Activated T-cell treated with anti-CD3 and anti-CD28 coated beads, Interleukin-2, amount 50 U/mL, for 24 hours (primary cell): Measurements from ENCODE around the gene RREB1.

ENCODE experiments used
- DNase-seq: peaks from one replicate; pipeline ENCODE4 v3.0.0-alpha.2; 2020
- H3K27ac Mint-ChIP-seq: 2 replicates; pipeline ENCODE4 v1.8.0; 2020; ENCODE audit warnings: mild to moderate bottlenecking, mixed read lengths
- H3K27me3 Mint-ChIP-seq: 2 replicates; pipeline ENCODE4 v1.8.0; 2020; ENCODE audit warnings: mixed read lengths
- H3K36me3 Mint-ChIP-seq: 2 replicates; pipeline ENCODE4 v1.8.0; 2020; ENCODE audit warnings: low read depth, mixed read lengths
- H3K4me1 Mint-ChIP-seq: 2 replicates; pipeline ENCODE4 v1.8.0; 2020; ENCODE audit warnings: low read depth, mixed read lengths
- H3K4me3 Mint-ChIP-seq: 2 replicates; pipeline ENCODE4 v1.8.0; 2020; ENCODE audit warnings: mild to moderate bottlenecking, moderate library complexity, mixed read lengths
- H3K9me3 Mint-ChIP-seq: 2 replicates; pipeline ENCODE4 v1.8.0; 2020; ENCODE audit warnings: mixed read lengths

RREB1 gene

DNA sequence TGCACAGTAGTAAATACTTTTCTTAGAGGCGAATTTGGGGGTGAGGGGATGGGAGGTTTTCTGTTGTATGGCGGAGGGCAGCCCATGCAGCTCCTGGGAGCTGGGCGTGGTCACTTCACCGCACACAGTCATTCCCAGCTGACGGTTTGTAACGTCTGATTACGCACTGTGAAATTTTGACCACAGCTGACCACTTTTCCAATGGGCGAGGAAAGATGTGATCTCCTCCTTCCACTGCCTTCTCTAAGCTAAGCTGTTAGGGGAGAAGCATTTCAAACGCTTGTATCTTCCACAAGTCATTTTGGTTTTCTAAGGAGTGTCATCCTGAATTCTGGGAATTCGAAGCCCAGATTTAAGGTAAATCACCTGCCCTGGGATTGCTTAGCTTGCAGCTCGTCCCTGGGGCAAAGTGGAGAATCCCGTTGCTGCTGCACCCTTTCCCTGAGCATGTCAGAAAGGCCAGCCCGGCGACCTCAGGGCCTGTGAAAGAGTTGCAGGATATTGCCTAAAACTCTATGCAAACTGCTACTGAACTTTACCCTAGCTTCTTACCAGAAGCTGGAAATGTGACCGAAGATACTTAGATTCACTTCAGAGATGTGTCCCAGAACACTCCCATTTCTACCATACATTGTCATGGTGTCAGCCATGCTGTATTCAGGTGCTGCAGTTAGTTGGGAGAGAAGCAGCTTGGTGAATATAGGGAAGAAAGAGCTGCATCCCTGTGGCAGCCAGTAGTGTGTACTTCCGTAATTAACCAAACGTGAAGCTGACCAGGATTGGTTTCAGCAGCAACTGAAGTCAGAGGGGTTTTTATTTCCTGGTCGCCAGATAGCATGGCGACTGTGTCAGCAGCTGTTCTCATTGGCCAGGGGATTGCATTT, 58.9 kb downstream of the RREB1 start:
- H3K27ac Mint-ChIP-seq, result no peak overlapping the region
- DNase-seq, result no peak
- H3K4me1 Mint-ChIP-seq, result peaks cover 66% of the 10 kb centered on the region
- H3K36me3 Mint-ChIP-seq, result peaks cover 29% of the 10 kb centered on the region
- no peaks in the 10 kb centered on the region for H3K27me3 Mint-ChIP-seq
- no peaks in the 10 kb centered on the region for H3K9me3 Mint-ChIP-seq
- H3K4me3 Mint-ChIP-seq, result no peak overlapping the region

DNA sequence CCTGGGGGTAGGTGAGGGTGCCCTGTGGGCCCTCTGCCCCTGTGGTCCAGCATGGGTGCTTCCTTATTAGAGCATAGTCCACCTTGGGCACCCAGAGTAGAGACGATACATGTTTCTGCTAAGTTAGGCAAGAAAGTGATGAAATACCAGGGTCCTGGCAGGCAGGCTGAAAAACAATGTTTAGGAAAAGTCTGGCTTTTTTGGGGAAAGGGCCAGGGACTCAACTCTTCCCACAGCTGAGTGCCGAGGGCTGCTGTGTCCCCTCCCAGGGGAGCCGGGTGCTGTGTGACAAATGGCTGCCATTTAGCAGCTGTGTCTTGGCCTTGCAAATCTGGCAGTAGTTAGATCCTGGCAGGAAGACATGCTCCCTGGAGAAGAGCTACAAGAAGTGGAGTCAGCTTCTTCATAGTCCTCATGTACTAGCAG, 61.5 kb downstream of the RREB1 start:
- Mint-ChIP-seq H3K9me3 (no peaks in the 10 kb centered on the region), H3K36me3 (peaks cover 17% of the 10 kb centered on the region), H3K4me1 (peaks cover 60% of the 10 kb centered on the region), H3K27me3 (no peaks in the 10 kb centered on the region), H3K27ac (peak overlapping the region; percentile 6), H3K4me3 (no peak overlapping the region)
- no peak for DNase-seq

DNA sequence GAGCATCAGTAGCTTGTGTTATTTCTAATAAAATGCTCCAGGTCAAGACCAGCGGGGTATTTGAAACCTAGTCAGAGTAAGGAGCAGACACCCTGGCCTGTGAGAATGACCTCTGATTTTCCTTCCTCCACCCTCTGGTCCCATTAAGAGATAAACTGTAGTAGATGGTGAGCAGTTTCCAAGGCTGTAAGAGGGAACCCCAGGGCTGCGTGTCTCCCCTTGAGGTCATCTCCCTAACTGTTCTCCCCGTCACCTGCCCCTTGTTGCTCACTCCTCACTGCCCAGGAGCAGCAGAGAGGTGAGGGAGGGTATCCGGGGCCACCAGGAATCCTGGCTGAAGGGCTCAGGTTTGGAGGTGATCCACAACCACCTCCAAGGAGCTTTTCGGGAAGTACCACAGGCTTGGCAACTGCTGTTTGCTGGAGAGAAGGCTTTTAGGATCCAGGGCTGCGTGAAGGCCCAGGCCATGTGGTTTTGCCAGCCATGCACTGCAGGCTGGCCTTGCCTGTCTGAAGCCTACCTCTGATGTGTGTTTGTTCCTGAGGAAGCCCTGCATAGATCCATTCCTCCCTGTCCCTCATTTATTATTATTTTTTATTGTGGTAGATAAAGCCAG, 62.5 kb downstream of the RREB1 start:
- Mint-ChIP-seq H3K36me3 (peaks cover 9% of the 10 kb centered on the region), H3K4me3 (no peak overlapping the region), H3K4me1 (peaks cover 52% of the 10 kb centered on the region), H3K9me3 (no peaks in the 10 kb centered on the region), H3K27ac (no peak overlapping the region), H3K27me3 (no peaks in the 10 kb centered on the region)
- DNase-seq, result no peak

DNA sequence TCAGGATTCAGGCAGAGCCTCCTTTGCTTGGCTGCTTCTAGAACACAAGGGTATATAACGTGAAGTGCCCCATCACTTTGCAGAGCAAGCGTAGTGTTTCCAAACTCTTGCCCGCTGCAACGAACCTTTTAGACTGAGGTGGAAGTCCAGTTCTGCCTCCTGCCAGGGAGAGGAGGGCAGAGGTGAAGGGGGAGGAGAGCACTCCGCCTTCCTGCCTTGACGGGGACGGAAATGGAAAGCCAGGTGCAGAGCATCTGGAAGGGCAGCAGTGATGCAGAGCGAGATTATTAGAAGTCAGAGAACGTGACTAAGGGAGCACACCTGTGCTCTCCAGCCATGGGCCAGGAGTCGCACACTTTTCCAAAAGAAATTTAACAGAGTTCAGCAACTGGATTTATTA, 63.4 kb downstream of the RREB1 start:
- no peaks in the 10 kb centered on the region for H3K27me3 Mint-ChIP-seq
- peaks cover 9% of the 10 kb centered on the region for H3K36me3 Mint-ChIP-seq
- H3K27ac Mint-ChIP-seq, result peak overlapping the region; percentile 4
- H3K4me1 Mint-ChIP-seq, result peaks cover 46% of the 10 kb centered on the region
- H3K4me3 Mint-ChIP-seq, result no peak overlapping the region
- no peak for DNase-seq
- no peaks in the 10 kb centered on the region for H3K9me3 Mint-ChIP-seq

DNA sequence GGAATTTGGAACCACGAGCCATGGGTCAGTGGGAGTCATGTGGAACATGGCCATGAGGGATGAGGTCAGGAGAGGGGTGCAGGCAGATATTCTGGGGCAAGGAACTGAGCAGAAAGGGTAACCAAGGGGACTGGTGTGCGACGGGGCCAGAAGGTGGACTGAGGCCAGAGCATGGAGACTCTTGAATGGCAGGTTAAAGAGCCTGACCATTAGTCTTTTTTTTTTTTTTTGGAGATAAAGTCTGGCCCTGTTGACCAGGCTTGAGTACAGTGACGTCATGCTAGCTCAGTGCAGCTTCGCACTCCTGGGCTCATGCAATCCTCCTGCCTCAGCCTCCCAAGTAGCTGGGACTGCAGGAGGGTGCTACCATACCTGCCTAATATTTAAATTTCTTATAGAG, 64.0 kb downstream of the RREB1 start:
- peaks cover 44% of the 10 kb centered on the region for H3K4me1 Mint-ChIP-seq
- H3K27ac Mint-ChIP-seq, result peak overlapping the region; percentile 47
- no peaks in the 10 kb centered on the region for H3K9me3 Mint-ChIP-seq
- DNase-seq, result no peak
- no peaks in the 10 kb centered on the region for H3K27me3 Mint-ChIP-seq
- peaks cover 14% of the 10 kb centered on the region for H3K36me3 Mint-ChIP-seq
- no peak overlapping the region for H3K4me3 Mint-ChIP-seq

DNA sequence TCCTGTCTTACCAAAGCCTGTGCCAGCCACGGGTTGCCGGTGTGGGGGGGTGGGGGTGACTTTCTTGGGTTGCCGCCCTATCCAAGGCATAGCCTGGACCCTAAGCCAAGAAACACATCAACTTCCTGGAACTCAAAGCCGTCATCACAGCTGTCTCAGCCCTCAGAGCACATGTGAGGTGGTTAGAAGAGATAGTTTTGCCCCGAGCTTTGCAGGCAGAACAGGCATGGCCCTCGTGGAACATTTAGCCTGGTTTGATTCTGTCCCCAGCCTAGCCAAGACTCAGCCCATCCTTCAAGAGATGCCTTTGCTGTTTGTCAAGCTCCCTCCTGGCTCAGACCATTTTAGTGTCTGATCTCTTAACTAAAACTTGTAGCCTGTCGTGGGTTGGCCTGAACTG, 64.9 kb downstream of the RREB1 start:
- Mint-ChIP-seq H3K27ac (no peak overlapping the region), H3K27me3 (no peaks in the 10 kb centered on the region), H3K4me1 (peaks cover 41% of the 10 kb centered on the region), H3K36me3 (peaks cover 20% of the 10 kb centered on the region), H3K9me3 (no peaks in the 10 kb centered on the region), H3K4me3 (no peak overlapping the region)
- no peak for DNase-seq

DNA sequence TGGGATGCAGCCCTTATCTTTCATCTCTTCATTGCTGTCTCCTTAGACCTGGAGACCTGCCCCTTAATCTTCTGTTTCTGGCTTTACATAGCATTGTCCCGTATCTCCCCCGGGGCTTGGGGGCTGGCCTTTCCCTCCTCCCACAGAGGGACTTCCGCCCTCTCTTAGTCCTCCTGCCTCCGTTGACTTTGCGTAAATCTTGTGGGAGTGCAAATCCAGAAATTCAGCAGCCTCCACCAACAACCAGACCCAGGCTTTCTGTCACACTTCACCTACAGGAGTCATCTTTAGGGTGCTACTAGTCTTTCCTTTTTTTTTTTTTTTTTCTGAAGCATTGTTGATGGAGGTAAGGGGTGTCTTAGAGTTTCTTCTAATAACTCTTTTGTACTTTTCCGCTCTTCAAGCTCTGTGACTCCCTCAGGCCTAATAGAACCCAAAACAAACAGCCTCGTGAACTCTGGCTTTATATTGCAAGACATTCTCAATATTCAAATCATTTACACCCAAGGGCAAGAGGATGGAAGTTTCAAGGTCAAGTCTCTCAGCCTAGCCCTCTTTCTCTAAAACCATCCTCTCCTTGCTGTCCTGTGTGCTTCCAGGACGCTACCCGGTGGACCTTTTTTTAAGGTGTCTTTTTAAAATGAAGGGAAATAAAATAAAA, 66.2 kb downstream of the RREB1 start:
- Mint-ChIP-seq H3K36me3 (peaks cover 30% of the 10 kb centered on the region), H3K9me3 (no peaks in the 10 kb centered on the region), H3K4me1 (peaks cover 33% of the 10 kb centered on the region), H3K27me3 (no peaks in the 10 kb centered on the region), H3K27ac (no peak overlapping the region), H3K4me3 (no peak overlapping the region)
- DNase-seq, result no peak

DNA sequence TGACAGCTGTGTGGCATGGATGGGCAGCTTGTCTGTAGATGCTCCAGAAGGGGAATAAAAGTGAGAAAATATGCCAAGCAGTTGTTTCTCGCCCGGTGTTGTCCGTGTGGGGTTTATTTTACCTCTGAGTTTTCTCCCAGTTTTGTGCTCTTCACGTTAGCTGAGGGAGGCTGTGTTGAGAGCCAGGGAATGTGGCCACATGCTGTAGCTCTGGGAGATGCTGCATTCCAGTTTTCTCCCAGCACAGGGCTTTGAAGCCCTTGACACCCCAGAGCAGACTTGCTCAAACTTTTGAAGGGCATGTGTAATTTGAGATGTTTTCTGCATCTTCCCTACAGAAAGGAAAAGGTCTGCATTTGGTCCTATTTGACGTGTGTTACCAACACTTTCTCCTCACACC, 67.7 kb downstream of the RREB1 start:
- Mint-ChIP-seq H3K9me3 (no peaks in the 10 kb centered on the region), H3K27me3 (no peaks in the 10 kb centered on the region), H3K27ac (no peak overlapping the region), H3K36me3 (peaks cover 43% of the 10 kb centered on the region), H3K4me1 (peaks cover 22% of the 10 kb centered on the region), H3K4me3 (no peak overlapping the region)
- no peak for DNase-seq

DNA sequence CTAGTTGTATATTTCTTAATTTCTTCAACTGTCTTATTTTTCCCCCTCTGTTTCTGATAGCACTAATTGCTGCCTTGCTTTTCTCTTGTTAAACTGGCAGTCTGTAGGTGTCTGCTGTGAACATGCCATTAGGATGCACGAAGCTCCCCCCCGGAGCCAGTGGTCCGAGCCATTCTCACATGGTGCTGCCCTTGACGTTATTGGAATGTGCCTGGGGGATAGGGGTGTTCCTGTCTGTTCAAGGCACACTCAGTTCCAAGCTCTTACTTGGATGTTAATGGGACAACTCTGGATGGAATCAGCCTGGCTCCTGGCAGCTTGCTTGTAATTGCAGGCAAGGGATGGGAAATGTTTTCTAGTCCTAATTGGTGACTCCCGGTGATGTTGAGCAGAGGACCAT, 68.4 kb downstream of the RREB1 start:
- H3K4me1 Mint-ChIP-seq, result peaks cover 16% of the 10 kb centered on the region
- no peak for DNase-seq
- no peaks in the 10 kb centered on the region for H3K9me3 Mint-ChIP-seq
- no peak overlapping the region for H3K4me3 Mint-ChIP-seq
- peaks cover 48% of the 10 kb centered on the region for H3K36me3 Mint-ChIP-seq
- no peaks in the 10 kb centered on the region for H3K27me3 Mint-ChIP-seq
- no peak overlapping the region for H3K27ac Mint-ChIP-seq

DNA sequence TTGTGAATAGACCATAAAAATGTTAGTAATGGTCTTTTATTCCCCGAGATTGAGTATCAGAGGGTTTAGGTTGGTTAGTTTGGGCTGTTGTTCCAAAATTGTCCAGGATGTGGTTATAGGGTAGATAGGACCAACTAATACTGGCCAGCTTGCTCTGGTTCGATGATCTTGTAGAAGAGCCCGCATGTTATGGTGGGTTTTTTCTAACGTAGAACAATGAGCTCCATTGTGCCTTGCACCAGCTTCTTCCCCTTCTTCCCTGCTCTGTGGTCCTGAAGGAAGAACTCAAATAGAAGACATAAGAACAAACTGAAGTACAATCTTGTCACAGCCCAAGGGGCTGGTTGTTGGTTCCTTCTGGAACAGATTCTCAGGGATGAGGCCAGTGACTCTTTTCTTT, 70.5 kb downstream of the RREB1 start:
- Mint-ChIP-seq H3K9me3 (no peaks in the 10 kb centered on the region), H3K27ac (no peak overlapping the region), H3K27me3 (no peaks in the 10 kb centered on the region), H3K4me3 (no peak overlapping the region), H3K4me1 (peaks cover 7% of the 10 kb centered on the region), H3K36me3 (peaks cover 66% of the 10 kb centered on the region)
- DNase-seq, result no peak

DNA sequence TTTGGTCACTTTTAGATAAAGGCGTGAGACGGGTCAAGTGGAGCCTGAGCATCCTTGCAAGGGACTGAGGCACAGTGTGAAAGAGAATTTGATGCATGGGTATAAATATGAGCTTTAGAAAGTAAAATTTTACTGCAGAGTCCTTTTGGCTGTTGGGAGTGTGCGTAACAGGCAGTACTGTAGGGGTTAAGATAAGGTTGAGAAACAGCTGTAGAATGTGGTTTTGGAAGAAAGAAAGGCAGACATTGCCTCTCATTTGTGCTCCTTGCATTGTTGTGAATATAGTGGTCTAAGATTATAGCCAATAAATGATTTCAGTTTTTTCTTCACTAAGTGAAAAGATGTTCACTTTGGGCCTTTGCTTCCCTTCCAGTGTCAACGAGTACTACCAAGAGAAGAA, 73.0 kb downstream of the RREB1 start:
- H3K36me3 Mint-ChIP-seq, result peaks cover 87% of the 10 kb centered on the region
- H3K9me3 Mint-ChIP-seq, result no peaks in the 10 kb centered on the region
- H3K4me1 Mint-ChIP-seq, result peaks cover 7% of the 10 kb centered on the region
- no peaks in the 10 kb centered on the region for H3K27me3 Mint-ChIP-seq
- DNase-seq, result no peak
- no peak overlapping the region for H3K4me3 Mint-ChIP-seq
- no peak overlapping the region for H3K27ac Mint-ChIP-seq

DNA sequence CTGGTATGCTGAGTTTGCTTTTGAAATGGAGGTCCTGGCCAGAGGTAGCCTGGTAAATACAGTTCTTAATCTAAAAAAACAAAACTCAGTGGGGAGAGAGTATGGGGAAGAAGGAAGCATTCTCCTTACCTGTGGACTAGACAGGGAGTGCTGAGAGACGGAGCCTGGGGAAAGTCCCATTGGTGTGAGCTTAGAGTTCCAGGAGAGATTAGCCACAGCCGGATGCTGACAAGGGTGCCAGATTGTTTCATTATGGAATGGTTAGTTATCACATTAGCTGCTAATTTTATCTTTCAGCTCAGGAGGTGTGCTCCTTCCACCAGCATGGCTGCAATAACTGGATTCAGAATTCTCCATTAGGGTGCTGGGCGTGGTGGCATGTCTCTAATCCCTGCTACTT, 75.9 kb downstream of the RREB1 start:
- no peak overlapping the region for H3K27ac Mint-ChIP-seq
- H3K27me3 Mint-ChIP-seq, result no peaks in the 10 kb centered on the region
- H3K4me3 Mint-ChIP-seq, result no peak overlapping the region
- H3K36me3 Mint-ChIP-seq, result peaks cover 91% of the 10 kb centered on the region
- peaks cover 12% of the 10 kb centered on the region for H3K4me1 Mint-ChIP-seq
- no peaks in the 10 kb centered on the region for H3K9me3 Mint-ChIP-seq
- no peak for DNase-seq

DNA sequence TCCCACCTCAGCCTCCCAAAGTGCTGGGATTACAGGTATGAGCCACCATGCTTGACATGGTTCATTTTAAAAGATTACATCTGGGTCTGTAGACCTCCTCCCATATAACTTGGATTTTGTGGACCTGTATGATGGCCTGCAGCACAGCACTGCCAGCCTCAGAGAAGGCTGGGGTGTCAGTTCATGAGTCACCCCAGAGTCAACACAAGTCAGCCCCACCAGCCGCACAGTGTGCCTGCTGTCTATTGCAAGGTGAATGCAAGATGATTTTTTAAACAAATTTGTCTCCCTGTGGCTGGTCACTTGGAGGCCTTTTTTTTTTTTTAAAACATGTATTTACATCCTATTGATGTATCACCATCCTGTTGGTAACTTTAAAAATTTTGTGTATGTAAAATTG, 76.7 kb downstream of the RREB1 start:
- H3K9me3 Mint-ChIP-seq, result no peaks in the 10 kb centered on the region
- peaks cover 93% of the 10 kb centered on the region for H3K36me3 Mint-ChIP-seq
- no peak overlapping the region for H3K27ac Mint-ChIP-seq
- DNase-seq, result no peak
- no peaks in the 10 kb centered on the region for H3K27me3 Mint-ChIP-seq
- H3K4me3 Mint-ChIP-seq, result no peak overlapping the region
- H3K4me1 Mint-ChIP-seq, result peaks cover 13% of the 10 kb centered on the region

DNA sequence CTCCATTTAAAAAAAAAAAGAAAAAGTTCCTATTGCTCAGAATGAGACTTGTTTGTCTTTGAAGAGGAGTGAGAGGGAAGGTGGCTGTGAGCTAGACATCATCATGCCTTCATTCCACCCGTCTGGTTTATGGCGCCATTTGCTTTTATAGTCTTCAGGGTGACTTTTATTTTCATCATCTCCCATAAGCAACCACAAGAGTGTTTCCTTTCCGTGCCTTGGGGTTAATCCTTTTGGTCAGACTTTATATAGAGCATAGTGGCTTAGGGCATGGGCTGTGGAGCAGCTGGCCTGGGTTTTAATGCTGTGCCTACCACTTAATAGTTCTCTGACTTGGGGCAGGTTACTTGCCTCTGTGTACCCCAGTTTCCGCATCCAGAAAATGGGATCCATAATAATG, 77.8 kb downstream of the RREB1 start:
- Mint-ChIP-seq H3K9me3 (no peaks in the 10 kb centered on the region), H3K36me3 (peaks cover 93% of the 10 kb centered on the region), H3K27me3 (no peaks in the 10 kb centered on the region), H3K27ac (no peak overlapping the region), H3K4me3 (no peak overlapping the region), H3K4me1 (peaks cover 13% of the 10 kb centered on the region)
- DNase-seq, result no peak

DNA sequence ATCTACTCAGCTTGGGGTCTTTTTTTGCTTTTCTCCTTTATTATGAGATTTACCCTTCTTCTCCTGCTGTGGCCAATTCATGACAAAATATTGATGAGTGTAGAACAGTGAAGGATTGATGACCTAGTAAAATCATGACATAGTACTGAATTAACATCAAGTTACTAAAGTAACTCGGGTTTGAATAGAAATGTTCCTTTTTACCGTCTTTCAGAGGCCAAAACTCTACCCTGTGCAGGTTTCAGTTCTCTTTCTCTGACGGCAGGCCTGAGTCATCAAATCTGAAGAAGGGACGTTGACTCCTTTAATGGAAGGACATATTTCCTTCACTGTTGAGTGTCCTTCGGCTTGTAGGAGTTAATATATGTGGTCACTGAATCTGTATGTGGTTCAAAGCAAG, 80.7 kb downstream of the RREB1 start:
- no peaks in the 10 kb centered on the region for H3K27me3 Mint-ChIP-seq
- peaks cover 22% of the 10 kb centered on the region for H3K4me1 Mint-ChIP-seq
- DNase-seq, result no peak
- no peaks in the 10 kb centered on the region for H3K9me3 Mint-ChIP-seq
- H3K4me3 Mint-ChIP-seq, result no peak overlapping the region
- H3K27ac Mint-ChIP-seq, result peak overlapping the region; percentile 34
- peaks cover 93% of the 10 kb centered on the region for H3K36me3 Mint-ChIP-seq
